HepG2 (cell line): Measurements from ENCODE around the gene UBALD1. TPM values are rescaled to one million over a fixed set of nuclear protein-coding genes. Genes with fewer than 3 reads are reported as not detected.

Experiments
- CBFB ChIP-seq: sonication (generic); formaldehyde crosslinking; IDR thresholded peaks from 2 replicates; pipeline ENCODE4 v1.4.0; 2020; ENCODE audit warnings: missing genetic modification reagents
- CCDC6 ChIP-seq: sonication (generic); formaldehyde crosslinking; IDR thresholded peaks from 2 replicates; pipeline ENCODE4 v1.8.1; 2022; ENCODE audit warnings: mild to moderate bottlenecking, missing genetic modification reagents, moderate library complexity
- CREBL2 ChIP-seq: sonication (generic); formaldehyde crosslinking; IDR thresholded peaks from 2 replicates; pipeline ENCODE4 v1.8.1; 2023; ENCODE audit warnings: missing genetic modification reagents, mild to moderate bottlenecking, borderline replicate concordance
- CSRNP2 ChIP-seq: sonication (generic); formaldehyde crosslinking; conservative IDR thresholded peaks from 2 replicates; pipeline ENCODE4 v1.8.0; 2022; ENCODE audit warnings: low read depth, missing genetic modification reagents
- MED13 ChIP-seq: sonication (generic); formaldehyde crosslinking; IDR thresholded peaks from 2 replicates; pipeline ENCODE4 v1.5.0; 2020; ENCODE audit warnings: missing genetic modification reagents
- MYPOP ChIP-seq: sonication (generic); formaldehyde crosslinking; IDR thresholded peaks from 2 replicates; pipeline ENCODE4 v1.8.1; 2023; ENCODE audit warnings: mild to moderate bottlenecking, moderate library complexity, missing genetic modification reagents
- NR2F2 ChIP-seq: IDR thresholded peaks from 2 replicates; pipeline ENCODE4 v1.6.1; 2012; ENCODE audit warnings: low read depth, inconsistent platforms, borderline replicate concordance
- SAFB2 ChIP-seq: sonication (generic); formaldehyde crosslinking; IDR thresholded peaks from 2 replicates; pipeline ENCODE4 v1.5.1; 2020; ENCODE audit warnings: missing genetic modification reagents, low read depth, mild to moderate bottlenecking, borderline replicate concordance
- TFDP2 ChIP-seq: sonication (generic); formaldehyde crosslinking; IDR thresholded peaks from 2 replicates; pipeline ENCODE4 v1.4.0; 2020; ENCODE audit warnings: missing genetic modification reagents
- ZFP37 ChIP-seq: sonication (generic); formaldehyde crosslinking; IDR thresholded peaks from 2 replicates; pipeline ENCODE4 v1.4.0; 2020; ENCODE audit warnings: missing genetic modification reagents, borderline replicate concordance
- ZFP62 ChIP-seq: sonication (generic); formaldehyde crosslinking; IDR thresholded peaks from 2 replicates; pipeline ENCODE4 v1.4.0; 2020; ENCODE audit warnings: missing genetic modification reagents
- ZNF160 ChIP-seq: sonication (generic); formaldehyde crosslinking; IDR thresholded peaks from 2 replicates; pipeline ENCODE4 v1.8.0; 2022; ENCODE audit warnings: mild to moderate bottlenecking, inconsistent platforms, missing genetic modification reagents
- ZNF3 ChIP-seq: IDR thresholded peaks from 2 replicates; pipeline ENCODE4 v1.7.0; 2017; ENCODE audit warnings: inconsistent platforms
- ZNF431 ChIP-seq: sonication (generic); formaldehyde crosslinking; IDR thresholded peaks from 2 replicates; pipeline ENCODE4 v1.9.0; 2022; ENCODE audit warnings: missing genetic modification reagents, low read depth, mild to moderate bottlenecking, borderline replicate concordance
- ZNF562 ChIP-seq: sonication (generic); formaldehyde crosslinking; IDR thresholded peaks from 2 replicates; pipeline ENCODE4 v1.8.0; 2022; ENCODE audit warnings: missing genetic modification reagents, borderline replicate concordance
- ZNF616 ChIP-seq: sonication (generic); formaldehyde crosslinking; IDR thresholded peaks from 2 replicates; pipeline ENCODE4 v1.5.0; 2020; ENCODE audit warnings: low read depth, mild to moderate bottlenecking, missing genetic modification reagents
- ZNF660 ChIP-seq: sonication (generic); formaldehyde crosslinking; IDR thresholded peaks from 2 replicates; pipeline ENCODE4 v1.5.1; 2020; ENCODE audit warnings: mild to moderate bottlenecking, low read depth, missing genetic modification reagents, borderline replicate concordance
- ZNF687 ChIP-seq: sonication (generic); formaldehyde crosslinking; IDR thresholded peaks from 2 replicates; pipeline ENCODE4 v1.5.1; 2020; ENCODE audit warnings: mild to moderate bottlenecking, missing genetic modification reagents, moderate library complexity
- ZSCAN12 ChIP-seq: sonication (generic); formaldehyde crosslinking; IDR thresholded peaks from 2 replicates; pipeline ENCODE4 v1.9.0; 2021; ENCODE audit warnings: mild to moderate bottlenecking, missing genetic modification reagents
- polyA plus RNA-seq, 8 experiments: library from polyadenylated mRNA; depleted of rRNA in 3 of 8; stranded (reverse) in 7 of 8; unstranded in 1 of 8; fragments of >200 nt; fragmentation: Illumina TruSeq in 4 of 8; extraction: Trizol in 4 of 8; gene quantifications; 2 replicates each; pipeline versions ENCODE4 v1.2.1 to v1.2.3, GENCODE V29; 2011 to 2016; ENCODE audit warnings: low read depth in 4 of 8, missing spikeins in 1 of 8, mixed read lengths in 1 of 8; ENCODE audit not compliant: insufficient read depth in 1 of 8
- total RNA-seq, 5 experiments: library from RNA; depleted of rRNA; stranded (reverse); fragments of >200 nt; fragmentation: Illumina TruSeq; extraction: Trizol; gene quantifications; 2 replicates each; pipeline ENCODE4 v1.2.3, GENCODE V29; 2016; ENCODE audit warnings: low read depth in 1 of 5

UBALD1 gene
- total and polyA plus RNA-seq, 2 of the 13 experiments (the other 11 are each of a cell fraction or from before 2014, with no cell fraction given) = 6.8 to 12.3 TPM

GRCh38 chr16:4624827-4625559, 10.3 kb upstream of the UBALD1 start (continued):
- peak; percentile 46 for TF ChIP-seq TFDP2 (CRISPR knock-in tag)
- TF ChIP-seq CBFB (CRISPR knock-in tag) = no peak
- no peak for TF ChIP-seq MED13 (CRISPR knock-in tag)
- no peak for TF ChIP-seq ZFP37 (CRISPR knock-in tag)
- peak; percentile 25; the same call in 1 of the 2 replicates for TF ChIP-seq ZNF160 (CRISPR knock-in tag)
- no peak for TF ChIP-seq CREBL2 (CRISPR knock-in tag)
- peak; percentile 70 for TF ChIP-seq ZNF687 (CRISPR knock-in tag)
- TF ChIP-seq ZNF431 (CRISPR knock-in tag) = peak; percentile 64; the same call in 1 of the 2 replicates
- no peak for TF ChIP-seq ZNF660 (CRISPR knock-in tag)
- TF ChIP-seq ZSCAN12 (CRISPR knock-in tag) = no peak
- TF ChIP-seq ZNF3 (CRISPR knock-in tag) = peak; percentile 11; the same call in 1 of the 2 replicates
- no peak; the same call in 1 of the 2 replicates for TF ChIP-seq CCDC6
- peak; percentile 5; the same call in 1 of the 2 replicates for TF ChIP-seq SAFB2 (CRISPR knock-in tag)
- no peak for TF ChIP-seq ZFP62 (CRISPR knock-in tag)
- TF ChIP-seq ZNF616 (CRISPR knock-in tag) = peak; percentile 77; the same call in 1 of the 2 replicates
- peak; percentile 28; the same call in 1 of the 2 replicates for TF ChIP-seq MYPOP (CRISPR knock-in tag)
- peak; percentile 26; the same call in 1 of the 2 replicates for TF ChIP-seq NR2F2
- TF ChIP-seq ZNF562 (CRISPR knock-in tag) = no peak
- TF ChIP-seq CSRNP2 (CRISPR knock-in tag) = no peak
